ENCODE results near the gene LKAAEAR1.

DNA sequence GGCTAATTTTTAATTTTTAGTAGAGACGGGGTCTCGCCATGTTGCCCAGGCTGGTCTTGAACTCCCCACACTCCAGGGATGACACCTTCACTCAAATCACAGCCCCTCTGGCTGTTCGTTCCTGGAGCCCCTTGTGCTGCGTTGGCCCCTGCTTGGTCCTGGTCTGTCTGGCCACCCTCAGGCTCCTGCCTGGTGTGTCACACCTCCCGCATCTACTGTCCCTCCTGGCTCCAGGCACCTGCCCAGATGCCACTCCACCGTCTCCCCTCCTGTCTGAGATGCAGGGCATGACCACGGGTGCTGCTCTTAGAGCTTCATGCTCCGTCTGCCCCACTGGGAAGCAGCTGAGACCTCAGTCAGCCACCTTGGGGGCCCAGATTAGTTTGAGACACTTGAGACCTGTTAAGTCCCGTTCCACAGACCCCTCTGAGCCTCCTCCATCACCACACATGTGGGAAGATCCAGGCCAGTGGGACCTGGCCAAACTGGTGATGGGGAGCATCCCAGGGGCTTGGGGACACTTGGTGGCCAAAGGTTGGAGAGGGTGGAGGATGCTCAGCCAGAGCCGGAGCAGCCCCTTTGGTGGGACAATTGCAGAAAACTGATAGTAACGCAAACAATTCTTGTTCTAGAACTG is 45.1 kb upstream of the LKAAEAR1 start:
- TF ChIP-seq, protein P1, sequence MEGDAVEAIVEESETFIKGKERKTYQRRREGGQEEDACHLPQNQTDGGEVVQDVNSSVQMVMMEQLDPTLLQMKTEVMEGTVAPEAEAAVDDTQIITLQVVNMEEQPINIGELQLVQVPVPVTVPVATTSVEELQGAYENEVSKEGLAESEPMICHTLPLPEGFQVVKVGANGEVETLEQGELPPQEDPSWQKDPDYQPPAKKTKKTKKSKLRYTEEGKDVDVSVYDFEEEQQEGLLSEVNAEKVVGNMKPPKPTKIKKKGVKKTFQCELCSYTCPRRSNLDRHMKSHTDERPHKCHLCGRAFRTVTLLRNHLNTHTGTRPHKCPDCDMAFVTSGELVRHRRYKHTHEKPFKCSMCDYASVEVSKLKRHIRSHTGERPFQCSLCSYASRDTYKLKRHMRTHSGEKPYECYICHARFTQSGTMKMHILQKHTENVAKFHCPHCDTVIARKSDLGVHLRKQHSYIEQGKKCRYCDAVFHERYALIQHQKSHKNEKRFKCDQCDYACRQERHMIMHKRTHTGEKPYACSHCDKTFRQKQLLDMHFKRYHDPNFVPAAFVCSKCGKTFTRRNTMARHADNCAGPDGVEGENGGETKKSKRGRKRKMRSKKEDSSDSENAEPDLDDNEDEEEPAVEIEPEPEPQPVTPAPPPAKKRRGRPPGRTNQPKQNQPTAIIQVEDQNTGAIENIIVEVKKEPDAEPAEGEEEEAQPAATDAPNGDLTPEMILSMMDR (IDR thresholded peaks at IDR 0.05): no peak
- no peak for TF ChIP-seq POLR2A (IDR thresholded peaks at IDR 0.05)
